CD4-positive, alpha-beta T cell treated with Interleukin-17A for 1 hour (primary cell): ENCODE data around the gene TMCO5A.
"Not testable (repeated sequence)": the region's sequence is repeated elsewhere in the genome, so short reads cannot be mapped to it uniquely, and the experiment has no call there.

Experiments
- DNase-seq: peaks from one replicate; pipeline ENCODE4 v3.0.0-alpha.2; 2020

Gene TMCO5A

GRCh38 chr15:37934340-37934739 lies at the start of gene TMCO5A:
Gene TMCO5A (plus strand): TSS chr15:37934640. CDS start chr15:37936324, 1,684 bp downstream.
- no peak for DNase-seq

DNA sequence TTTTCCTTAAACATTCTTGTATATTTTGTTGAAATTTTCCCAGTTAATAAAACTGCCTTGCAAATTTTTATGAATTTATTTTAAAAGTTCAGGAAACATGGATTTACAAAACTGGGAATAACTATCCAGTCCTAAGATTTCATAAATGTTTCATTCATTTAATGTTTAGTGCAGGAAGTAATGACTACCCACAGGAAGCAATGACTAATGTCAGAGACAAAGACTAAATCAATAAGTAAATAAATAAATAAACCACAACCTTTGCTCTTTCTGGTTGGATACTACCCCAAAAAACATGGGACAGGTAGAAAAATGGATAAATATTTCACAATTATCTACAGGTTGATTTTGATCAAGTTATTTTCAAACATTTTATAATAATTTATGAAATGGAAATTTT lies 48.8 kb upstream of the TMCO5A start:
- no peak for DNase-seq

- no peak for DNase-seq
These were observed 46.1 kb upstream of the TMCO5A start for GRCh38 chr15:37888356-37888755.

DNA sequence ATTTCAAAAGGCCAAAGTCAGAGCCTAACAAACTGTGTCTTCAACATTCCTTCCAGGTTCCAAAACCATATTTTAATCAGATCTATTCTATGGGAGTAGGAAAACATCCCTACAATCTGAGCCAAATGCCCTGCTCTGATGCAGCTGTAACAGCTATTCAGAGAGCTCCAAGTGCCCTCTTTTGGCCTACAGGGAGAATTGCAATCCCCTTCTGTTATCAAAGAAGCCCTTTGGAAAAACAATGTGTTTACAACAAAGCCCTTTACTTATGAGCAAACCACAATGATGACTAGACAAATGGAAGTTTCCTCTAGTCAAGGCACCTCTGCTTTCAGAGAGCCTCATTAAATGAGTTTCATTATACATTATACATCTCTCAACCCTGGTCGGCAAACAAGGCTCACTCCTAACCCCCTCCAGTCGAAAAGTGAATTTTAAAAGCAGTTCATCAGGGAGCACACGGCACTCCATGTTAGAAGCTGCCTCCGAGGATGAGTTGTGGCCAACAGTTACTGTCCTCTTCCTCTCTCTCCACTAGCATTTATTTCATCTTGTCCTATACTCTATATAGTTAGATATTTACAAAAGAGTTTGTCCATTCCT lies 42.6 kb upstream of the TMCO5A start:
- peak; percentile 4 for DNase-seq

DNA sequence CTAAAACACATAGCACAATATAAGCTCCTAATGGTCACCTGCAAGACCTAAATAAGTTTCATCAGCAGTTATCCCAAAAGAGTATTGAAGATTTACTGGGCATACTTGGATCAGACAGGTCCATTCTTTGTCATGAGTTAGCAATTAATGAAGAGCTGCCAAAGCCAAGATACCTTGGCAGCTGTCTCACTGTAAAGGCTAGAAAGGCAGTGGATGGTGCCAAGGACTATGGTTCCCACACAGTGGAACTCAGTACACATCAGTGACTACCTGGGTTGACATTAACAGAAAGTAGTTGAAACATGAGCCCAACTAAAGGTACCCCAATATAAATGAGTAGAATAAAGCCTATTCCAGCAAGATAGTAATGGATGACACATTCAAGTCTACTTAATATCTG lies 41.1 kb upstream of the TMCO5A start:
- DNase-seq, result no peak

DNA sequence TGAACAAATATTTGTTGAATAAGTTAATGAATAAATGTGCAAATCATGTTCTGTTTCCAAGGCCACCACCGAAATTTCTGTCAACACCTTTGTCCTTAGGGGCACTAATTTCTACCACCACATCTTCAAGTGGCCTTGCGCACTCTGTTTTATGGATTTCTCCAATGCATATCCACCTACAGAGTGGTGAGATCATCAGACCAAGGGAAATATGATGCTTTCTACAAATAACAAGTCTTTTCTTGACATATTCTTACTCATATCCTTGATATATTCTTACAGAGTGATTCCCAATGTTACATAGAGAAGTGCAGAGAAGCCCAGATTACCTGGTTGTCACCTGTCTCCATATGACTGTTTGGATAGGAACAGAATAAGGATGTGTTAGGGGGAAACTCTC lies 36.1 kb upstream of the TMCO5A start:
- DNase-seq, result no peak

GRCh38 chr15:37900326-37901221 lies 33.9 kb upstream of the TMCO5A start:
- no peak for DNase-seq

- DNase-seq, result no peak
These were observed 32.3 kb upstream of the TMCO5A start for GRCh38 chr15:37902126-37902525.

DNA sequence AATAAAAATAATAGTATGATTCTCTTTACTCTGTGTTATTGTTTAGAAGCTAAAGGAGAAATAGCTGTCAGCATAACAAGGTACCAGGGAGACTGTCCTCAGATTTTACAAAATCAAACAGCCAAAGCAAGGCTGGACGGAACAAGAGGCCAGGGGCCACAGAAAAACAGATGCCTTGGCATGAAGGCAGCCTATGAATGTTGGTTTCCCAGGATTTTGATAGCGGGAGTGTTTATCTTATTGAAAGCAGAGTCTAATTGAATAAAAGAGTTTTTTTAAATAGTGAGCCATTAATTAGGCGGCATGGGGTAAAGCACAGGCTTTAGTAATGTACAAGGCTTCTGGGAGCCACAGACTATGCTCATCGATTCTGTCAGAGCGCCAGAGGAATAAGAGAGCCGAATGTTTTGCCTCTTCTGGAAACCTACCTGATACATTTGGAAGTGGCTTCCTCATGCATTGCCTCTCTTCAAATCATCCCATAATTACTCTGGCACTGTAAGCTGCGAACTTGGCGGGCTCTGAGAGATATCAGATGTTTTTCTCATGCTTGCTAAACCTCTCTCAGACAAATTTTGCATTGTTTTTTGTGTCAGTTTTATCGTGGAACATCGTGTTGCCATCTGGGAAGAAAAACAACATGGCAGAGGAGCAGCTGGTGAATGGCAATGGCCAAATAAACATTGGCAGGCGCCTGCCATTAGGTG lies 30.4 kb upstream of the TMCO5A start:
- no peak for DNase-seq

- DNase-seq, result no peak
These were observed 27.3 kb upstream of the TMCO5A start for GRCh38 chr15:37907136-37907535.

DNA sequence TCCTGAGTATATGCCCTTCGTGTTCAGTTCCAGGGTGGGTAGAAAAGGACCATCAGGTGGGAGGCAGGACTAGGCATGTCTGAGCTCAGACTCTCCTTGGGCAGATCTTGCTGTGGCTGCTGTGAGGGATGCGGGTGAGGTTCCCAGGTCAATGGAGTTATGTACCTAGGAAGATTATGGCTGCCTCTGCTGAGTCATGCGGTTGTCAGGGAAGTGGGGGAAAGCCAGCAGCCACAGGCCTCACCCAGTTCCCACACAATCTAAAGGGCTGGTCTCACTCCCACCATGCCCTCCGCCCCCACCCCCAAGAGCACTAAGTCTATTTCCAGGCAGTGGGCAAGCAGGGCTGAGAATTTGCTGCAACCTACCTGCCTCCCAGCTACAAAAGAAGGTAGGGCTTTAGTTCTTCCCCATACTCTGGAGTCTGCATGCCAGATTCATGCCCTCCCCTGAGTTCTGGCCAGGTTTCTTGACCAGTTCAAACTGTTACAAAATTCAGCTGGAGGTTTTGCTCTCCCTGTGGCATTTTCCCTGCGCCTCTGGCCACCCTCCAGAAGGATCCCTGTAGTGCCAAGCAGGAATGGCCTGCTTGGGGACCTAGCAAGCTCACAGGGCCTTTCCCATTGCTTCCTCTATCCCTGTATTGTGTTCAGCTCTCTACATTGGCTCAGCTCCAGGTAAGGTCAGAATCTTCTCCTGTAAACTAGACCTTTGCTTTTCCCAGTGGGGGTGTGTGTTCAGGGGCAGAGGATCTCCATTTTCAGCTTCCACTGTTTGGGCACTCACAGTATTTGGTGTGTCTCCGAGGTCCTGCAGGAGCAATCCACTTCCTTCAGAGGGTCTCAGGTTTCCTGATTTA lies 12.7 kb upstream of the TMCO5A start:
- DNase-seq, result no peak

GRCh38 chr15:37926136-37926535 lies 8.3 kb upstream of the TMCO5A start:
- no peak for DNase-seq

- no peak for DNase-seq
These were observed 5.2 kb upstream of the TMCO5A start for GRCh38 chr15:37929238-37929637.

DNA sequence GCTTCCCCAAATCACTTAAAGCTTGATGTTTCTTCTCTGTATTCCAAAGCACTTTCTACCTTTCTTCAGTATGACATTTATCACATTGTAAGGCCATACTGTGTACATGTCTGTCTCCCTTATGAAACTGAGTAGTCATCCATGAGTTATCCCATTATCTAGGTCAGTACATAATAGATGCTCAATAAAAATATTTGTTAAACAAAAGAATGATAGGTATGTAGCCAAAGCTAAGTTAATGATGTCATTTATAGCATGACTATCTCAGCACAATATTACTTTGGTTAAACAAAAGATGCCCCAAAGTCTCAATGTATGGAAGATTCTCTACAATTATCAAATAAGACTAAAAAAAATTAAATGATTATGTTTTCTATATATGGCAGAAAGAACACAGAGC lies 3.1 kb upstream of the TMCO5A start:
- DNase-seq, result no peak

DNA sequence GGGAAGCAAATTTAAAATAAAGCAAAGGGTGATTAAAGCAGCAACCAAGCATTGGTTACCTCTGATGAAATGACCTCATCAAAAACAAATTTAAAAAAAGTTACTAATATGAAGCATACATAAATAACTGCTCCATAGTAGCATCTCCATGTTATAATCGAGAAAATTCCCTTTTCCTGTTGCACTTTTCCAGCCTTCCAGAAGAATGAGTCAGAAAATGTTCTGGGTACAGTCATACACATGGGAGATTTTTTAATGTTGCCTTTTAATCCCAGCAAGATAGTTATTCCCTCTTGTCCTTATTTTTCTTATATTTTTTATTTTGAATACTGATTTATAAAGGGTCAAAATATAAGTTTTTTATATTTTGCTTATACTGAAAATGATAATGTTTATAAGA lies 2.6 kb upstream of the TMCO5A start:
- no peak for DNase-seq

- no peak for DNase-seq
These were observed 1.9 kb upstream of the TMCO5A start for GRCh38 chr15:37932549-37932948.

DNA sequence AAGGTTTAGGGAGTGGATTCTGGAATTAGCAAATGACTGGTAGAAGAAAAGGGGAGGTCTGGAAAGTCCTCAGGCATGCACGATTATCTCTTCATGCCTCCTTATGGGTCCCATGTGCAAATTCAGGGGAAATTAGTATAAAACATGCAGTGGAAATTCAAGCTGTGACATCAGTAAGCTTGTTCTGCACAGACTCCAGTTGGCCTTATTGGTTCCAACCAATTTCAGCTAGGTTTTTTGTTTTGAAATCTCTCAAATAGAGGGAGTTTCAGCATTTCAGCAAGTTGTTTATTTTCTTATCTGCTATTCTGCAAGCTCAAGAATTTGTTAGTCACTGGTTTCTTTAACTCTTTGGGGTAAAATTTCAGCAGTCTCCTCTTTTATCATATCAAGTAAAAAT lies 774 bp upstream of the TMCO5A start:
- DNase-seq, result no peak

GRCh38 chr15:37940876-37941275 lies 6.4 kb downstream of the TMCO5A start:
- DNase-seq, result no peak

DNA sequence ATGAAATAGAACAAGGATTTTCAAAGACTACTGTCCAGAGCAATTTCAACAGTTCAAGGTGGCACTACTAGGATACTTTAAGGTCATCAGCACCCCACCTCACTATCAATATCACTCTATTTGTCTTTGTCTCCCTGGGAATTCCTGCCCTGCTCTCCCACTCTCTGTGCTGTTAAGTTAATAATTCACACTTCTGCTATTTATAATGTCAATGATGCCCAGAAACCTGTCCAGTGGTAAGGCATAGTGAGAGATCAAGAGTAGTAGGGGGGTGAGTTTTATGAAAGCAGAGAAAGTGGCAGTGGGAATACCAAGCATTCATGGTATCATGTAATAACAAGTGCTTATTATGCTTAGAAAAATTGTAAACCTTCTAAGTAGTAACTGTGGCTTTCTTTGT lies 7.3 kb downstream of the TMCO5A start:
- no peak for DNase-seq

DNA sequence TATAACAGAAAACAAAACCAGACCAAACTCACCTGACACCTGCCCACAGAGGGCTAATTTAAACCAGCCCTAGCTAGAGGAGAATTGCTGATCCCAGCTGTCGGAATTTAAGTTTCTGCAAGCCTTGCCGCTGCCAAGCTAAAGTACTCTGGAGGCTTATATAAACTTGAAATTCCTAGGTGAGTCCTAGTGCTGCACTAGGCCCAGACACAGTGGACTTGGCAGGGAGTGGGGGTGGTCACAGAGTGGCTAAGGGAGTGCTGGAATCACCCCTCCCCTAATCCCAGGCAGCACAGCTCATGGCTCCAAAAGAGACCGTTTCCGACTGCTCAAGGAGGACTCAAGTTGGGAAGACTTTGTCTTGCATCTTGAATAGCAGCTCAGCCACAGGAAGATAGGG lies 17.6 kb downstream of the TMCO5A start:
- no peak for DNase-seq

DNA sequence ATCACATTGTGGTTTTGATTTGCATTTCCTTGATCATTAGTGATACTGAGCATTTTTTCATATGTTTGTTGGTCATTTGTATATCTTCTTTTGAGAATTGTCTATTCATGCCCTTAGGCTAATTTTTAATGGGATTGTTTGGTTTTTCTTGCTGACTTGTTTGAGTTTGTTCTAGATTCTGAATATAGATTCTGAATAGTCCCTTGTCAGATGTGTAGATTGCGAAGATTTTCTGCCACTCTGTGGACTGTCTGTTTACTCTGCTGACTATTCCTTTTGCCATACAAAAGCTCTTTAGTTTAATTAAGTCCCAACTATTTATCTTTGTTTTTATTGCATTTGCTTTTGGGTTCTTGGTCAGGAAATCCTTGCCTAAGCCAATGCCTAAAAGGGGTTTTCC lies 26.3 kb downstream of the TMCO5A start:
- DNase-seq, result not testable (repeated sequence)

GRCh38 chr15:37967788-37968187 lies 33.3 kb downstream of the TMCO5A start:
- no peak for DNase-seq

DNA sequence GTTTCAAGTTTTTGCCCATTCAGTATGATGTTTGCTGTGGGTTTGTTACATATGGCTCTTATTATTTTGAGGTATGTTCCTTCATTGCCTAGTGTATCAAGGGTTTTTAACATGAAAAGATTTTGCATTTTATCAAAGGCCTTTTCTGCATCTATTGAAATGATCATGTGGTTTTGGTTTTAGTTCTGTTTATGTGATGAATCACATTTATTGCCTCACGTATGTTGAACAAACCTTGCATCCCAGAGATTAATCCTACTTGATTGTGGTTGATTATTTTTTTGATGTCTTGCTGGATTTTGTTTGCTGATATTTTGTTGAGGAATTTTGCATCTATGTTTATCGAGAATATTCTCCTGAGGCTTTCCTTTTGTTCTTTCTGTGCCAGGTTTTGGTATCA lies 39.4 kb downstream of the TMCO5A start:
- no peak for DNase-seq
